Measurements from ENCODE around the gene FANCC. TPM values are rescaled to one million over a fixed set of nuclear protein-coding genes. Genes with fewer than 3 reads are reported as not detected.
"Not testable (repeated sequence)": the region's sequence is repeated elsewhere in the genome, so short reads cannot be mapped to it uniquely, and the experiment has no call there.

FANCC gene
- total RNA-seq, 2 experiments from 2014 or later = 5.7 to 6.3 TPM

DNA sequence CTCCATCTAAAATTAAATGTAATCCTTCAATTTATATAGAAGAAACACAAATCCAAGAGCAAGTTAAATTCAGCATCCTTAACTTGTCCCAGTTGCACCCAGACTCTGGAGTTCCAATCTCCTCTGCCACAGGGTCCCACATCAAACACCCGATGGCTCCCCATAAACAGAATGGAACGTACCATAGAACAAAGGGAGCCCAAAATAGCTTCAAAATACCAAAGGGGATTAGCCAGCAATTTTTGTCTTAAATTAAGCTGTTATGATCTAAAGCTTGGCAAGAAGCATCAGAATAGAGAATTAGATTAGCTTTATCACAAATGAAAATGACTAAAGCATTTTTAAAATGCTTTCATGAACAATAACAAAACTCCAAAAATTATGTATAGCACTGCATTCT lies 112.8 kb downstream of the FANCC start:
- H3K36me3 ChIP-seq (ENCODE audit: insufficient read depth, low read length) = no peaks in the 10 kb centered on the region
- DNase-seq = no peak
- no peak overlapping the region for H3K27ac ChIP-seq (ENCODE audit: low read depth in 1 of 2, low read length in 2 of 2)

DNA sequence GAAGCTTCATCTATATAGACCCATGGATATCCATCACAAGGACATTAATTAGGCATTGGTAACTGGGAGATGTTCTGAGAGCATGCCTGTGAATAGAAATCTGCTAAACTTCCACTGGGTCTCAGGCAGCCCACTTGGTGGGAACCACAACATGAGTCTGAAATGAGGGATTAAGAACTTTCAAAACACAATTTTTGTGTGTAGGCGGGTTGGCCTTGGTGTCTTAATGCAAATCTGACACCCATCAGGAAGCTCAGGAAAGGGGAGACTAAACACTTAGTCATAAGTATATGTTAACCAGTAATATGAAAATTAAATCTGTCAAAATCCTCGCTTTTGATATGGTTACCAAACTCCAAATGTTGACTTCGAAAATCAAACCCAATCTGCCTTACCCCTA lies 113.2 kb downstream of the FANCC start:
- H3K4me1 Mint-ChIP-seq (ENCODE audit: low read depth) = no peaks in the 10 kb centered on the region
- Histone ChIP-seq H3K9me3 (ENCODE audit: control insufficient read depth in 1 of 2, insufficient read depth in 1 of 2, low read length in 2 of 2) (no peaks in the 10 kb centered on the region), H3K4me1 (ENCODE audit: insufficient read depth, low read length) (no peaks in the 10 kb centered on the region), H3K27me3 (ENCODE audit: control insufficient read depth in 1 of 2, insufficient read depth in 2 of 2, low read length in 2 of 2) (no peaks in the 10 kb centered on the region), H3K4me3 (ENCODE audit: low read length) (no peak overlapping the region), H3K36me3 (ENCODE audit: insufficient read depth, low read length) (no peaks in the 10 kb centered on the region), H3K27ac (ENCODE audit: low read depth in 1 of 2, low read length in 2 of 2) (no peak overlapping the region)
- TF ChIP-seq, protein P1, sequence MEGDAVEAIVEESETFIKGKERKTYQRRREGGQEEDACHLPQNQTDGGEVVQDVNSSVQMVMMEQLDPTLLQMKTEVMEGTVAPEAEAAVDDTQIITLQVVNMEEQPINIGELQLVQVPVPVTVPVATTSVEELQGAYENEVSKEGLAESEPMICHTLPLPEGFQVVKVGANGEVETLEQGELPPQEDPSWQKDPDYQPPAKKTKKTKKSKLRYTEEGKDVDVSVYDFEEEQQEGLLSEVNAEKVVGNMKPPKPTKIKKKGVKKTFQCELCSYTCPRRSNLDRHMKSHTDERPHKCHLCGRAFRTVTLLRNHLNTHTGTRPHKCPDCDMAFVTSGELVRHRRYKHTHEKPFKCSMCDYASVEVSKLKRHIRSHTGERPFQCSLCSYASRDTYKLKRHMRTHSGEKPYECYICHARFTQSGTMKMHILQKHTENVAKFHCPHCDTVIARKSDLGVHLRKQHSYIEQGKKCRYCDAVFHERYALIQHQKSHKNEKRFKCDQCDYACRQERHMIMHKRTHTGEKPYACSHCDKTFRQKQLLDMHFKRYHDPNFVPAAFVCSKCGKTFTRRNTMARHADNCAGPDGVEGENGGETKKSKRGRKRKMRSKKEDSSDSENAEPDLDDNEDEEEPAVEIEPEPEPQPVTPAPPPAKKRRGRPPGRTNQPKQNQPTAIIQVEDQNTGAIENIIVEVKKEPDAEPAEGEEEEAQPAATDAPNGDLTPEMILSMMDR (IDR thresholded peaks at IDR 0.05) = no peak
- no peak for ATAC-seq (ENCODE audit: poor library complexity)
- intact Hi-C loops (cut with DNase I, micrococcal nuclease) = no loop called here
- no peak for DNase-seq
- no peaks in the 10 kb centered on the region for H3K9me3 Mint-ChIP-seq
- no peak overlapping the region for H3K27ac Mint-ChIP-seq
- H3K36me3 Mint-ChIP-seq (ENCODE audit: low read depth) = no peaks in the 10 kb centered on the region
- H3K27me3 Mint-ChIP-seq = no peaks in the 10 kb centered on the region
- ChIA-PET CTCF (no interaction called here), POLR2A (no interaction called here)
- H3K4me3 Mint-ChIP-seq = no peak overlapping the region

More for the DNA sequence above, 112.8 kb downstream of the FANCC start:
- ChIA-PET CTCF (no interaction called here), POLR2A (no interaction called here)
- H3K27ac Mint-ChIP-seq = no peak overlapping the region
- no peak overlapping the region for H3K4me3 Mint-ChIP-seq
- no peak overlapping the region for H3K4me3 ChIP-seq (ENCODE audit: low read length)
- no peaks in the 10 kb centered on the region for H3K27me3 ChIP-seq (ENCODE audit: control insufficient read depth in 1 of 2, insufficient read depth in 2 of 2, low read length in 2 of 2)
- TF ChIP-seq, protein P1 (IDR thresholded peaks at IDR 0.05) = no peak
- no peaks in the 10 kb centered on the region for H3K9me3 ChIP-seq (ENCODE audit: control insufficient read depth in 1 of 2, insufficient read depth in 1 of 2, low read length in 2 of 2)
- no peak for ATAC-seq (ENCODE audit: poor library complexity)
- no peaks in the 10 kb centered on the region for H3K27me3 Mint-ChIP-seq
- H3K9me3 Mint-ChIP-seq = no peaks in the 10 kb centered on the region
- intact Hi-C loops (cut with DNase I, micrococcal nuclease) = no loop called here
- H3K4me1 ChIP-seq (ENCODE audit: insufficient read depth, low read length) = no peaks in the 10 kb centered on the region
- no peaks in the 10 kb centered on the region for H3K36me3 Mint-ChIP-seq (ENCODE audit: low read depth)
- H3K4me1 Mint-ChIP-seq (ENCODE audit: low read depth) = no peaks in the 10 kb centered on the region

DNA sequence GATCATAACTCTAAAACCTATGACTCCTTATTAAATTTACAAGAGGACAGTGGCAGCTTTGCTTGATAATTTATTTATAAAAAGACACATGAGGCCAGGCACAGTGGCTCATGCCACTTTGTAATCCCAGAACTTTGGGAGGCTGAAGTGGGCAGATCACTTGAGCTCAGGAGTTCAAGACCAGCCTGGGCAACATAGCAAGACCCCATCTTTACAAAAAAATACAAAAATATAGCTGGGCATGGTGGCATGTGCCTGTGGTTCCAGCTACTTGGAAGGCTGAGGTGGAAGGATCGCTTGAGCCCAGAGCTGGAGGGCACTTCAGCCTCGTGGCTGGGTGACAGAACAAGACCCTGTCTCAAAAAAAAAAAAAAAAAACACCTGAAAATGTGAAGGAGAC lies 114.5 kb downstream of the FANCC start:
- CTCF ChIA-PET; DNase-seq; intact Hi-C loops (cut with DNase I, micrococcal nuclease); H3K9me3 ChIP-seq (ENCODE audit: control insufficient read depth in 1 of 2, insufficient read depth in 1 of 2, low read length in 2 of 2); H3K27me3 ChIP-seq (ENCODE audit: control insufficient read depth in 1 of 2, insufficient read depth in 2 of 2, low read length in 2 of 2); H3K4me3 ChIP-seq (ENCODE audit: low read length); H3K36me3 ChIP-seq (ENCODE audit: insufficient read depth, low read length); H3K27ac ChIP-seq (ENCODE audit: low read depth in 1 of 2, low read length in 2 of 2); ATAC-seq (ENCODE audit: poor library complexity); H3K36me3 Mint-ChIP-seq (ENCODE audit: low read depth); H3K4me1 Mint-ChIP-seq (ENCODE audit: low read depth); H3K4me1 ChIP-seq (ENCODE audit: insufficient read depth, low read length); H3K4me3 Mint-ChIP-seq; H3K27ac Mint-ChIP-seq; H3K27me3 Mint-ChIP-seq; H3K9me3 Mint-ChIP-seq; POLR2A ChIA-PET: not testable (repeated sequence)

DNA sequence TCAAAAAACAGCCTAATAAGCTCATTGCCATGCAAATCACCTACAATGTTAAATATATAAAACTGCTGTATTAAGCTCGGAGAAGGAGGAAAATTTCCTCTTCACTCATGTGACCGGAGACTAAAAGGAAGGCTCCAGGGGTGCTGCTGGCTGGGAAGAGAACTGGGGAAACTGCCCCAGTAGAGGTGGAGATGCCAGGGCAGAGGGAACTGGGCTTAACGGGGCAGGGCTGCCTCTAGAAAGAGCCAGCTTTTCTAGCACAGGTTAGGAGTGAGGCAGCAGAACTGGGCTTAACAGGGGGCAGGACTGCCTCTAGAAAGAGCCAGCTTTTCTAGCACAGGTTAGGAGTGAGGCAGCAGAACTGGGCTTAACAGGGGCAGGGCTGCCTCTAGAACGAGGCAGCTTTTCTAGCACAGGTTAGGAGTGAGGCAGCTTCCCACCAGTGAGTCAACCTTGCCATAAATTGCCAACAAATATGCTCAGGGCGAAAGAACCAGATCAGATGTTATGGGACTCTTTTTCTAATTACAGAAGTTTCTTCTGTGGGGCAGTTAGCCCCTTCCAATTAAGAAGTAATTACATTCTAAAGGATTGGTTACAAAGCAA lies 115.3 kb downstream of the FANCC start:
- H3K36me3 ChIP-seq (ENCODE audit: insufficient read depth, low read length) = no peaks in the 10 kb centered on the region
- TF ChIP-seq, protein P1 (IDR thresholded peaks at IDR 0.05) = no peak
- ChIA-PET POLR2A (no interaction called here), CTCF (interaction anchor here (1.5 kb wide), 1 partner anchor 9 kb away, joined by 4 read pairs; no protein-coding TSS in a partner anchor)
- DNase-seq (no peak), ATAC-seq (ENCODE audit: poor library complexity) (no peak)
- intact Hi-C loops (cut with DNase I, micrococcal nuclease) = no loop called here
- Mint-ChIP-seq H3K4me1 (ENCODE audit: low read depth) (no peaks in the 10 kb centered on the region), H3K27ac (no peak overlapping the region), H3K27me3 (no peaks in the 10 kb centered on the region), H3K4me3 (no peak overlapping the region), H3K9me3 (no peaks in the 10 kb centered on the region), H3K36me3 (ENCODE audit: low read depth) (no peaks in the 10 kb centered on the region)
- no peaks in the 10 kb centered on the region for H3K9me3 ChIP-seq (ENCODE audit: control insufficient read depth in 1 of 2, insufficient read depth in 1 of 2, low read length in 2 of 2)
- H3K27ac ChIP-seq (ENCODE audit: low read depth in 1 of 2, low read length in 2 of 2) = no peak overlapping the region
- H3K27me3 ChIP-seq (ENCODE audit: control insufficient read depth in 1 of 2, insufficient read depth in 2 of 2, low read length in 2 of 2) = no peaks in the 10 kb centered on the region
- no peaks in the 10 kb centered on the region for H3K4me1 ChIP-seq (ENCODE audit: insufficient read depth, low read length)
- no peak overlapping the region for H3K4me3 ChIP-seq (ENCODE audit: low read length)
